Measurements from ENCODE around the gene UBQLN1. TPM values are rescaled to one million over a fixed set of nuclear protein-coding genes. Genes with fewer than 3 reads are reported as not detected.

UBQLN1 gene
- total RNA-seq, 4 donors from 2014 or later, result 100 to 123 (median 110) TPM

GRCh38 chr9:83649515-83649914 is 58.2 kb downstream of the UBQLN1 start:
- Histone ChIP-seq H3K4me1 (no peaks in the 10 kb centered on the region), H3K9me3 (no peaks in the 10 kb centered on the region), H3K36me3 (peaks cover 0 to 64% (median 0%) of the 10 kb centered on the region in 3 donors), H3K27me3 (no peaks in the 10 kb centered on the region), H3K27ac (no peak overlapping the region), H3K4me3 (no peak overlapping the region)
- WGBS, 2 donors, result 82 to 84% methylated on average over 4 of the region's 4 CpGs
- DNase-seq (ENCODE audit: low spot score in 2 of 2), result no peak
- TF ChIP-seq, protein P1, sequence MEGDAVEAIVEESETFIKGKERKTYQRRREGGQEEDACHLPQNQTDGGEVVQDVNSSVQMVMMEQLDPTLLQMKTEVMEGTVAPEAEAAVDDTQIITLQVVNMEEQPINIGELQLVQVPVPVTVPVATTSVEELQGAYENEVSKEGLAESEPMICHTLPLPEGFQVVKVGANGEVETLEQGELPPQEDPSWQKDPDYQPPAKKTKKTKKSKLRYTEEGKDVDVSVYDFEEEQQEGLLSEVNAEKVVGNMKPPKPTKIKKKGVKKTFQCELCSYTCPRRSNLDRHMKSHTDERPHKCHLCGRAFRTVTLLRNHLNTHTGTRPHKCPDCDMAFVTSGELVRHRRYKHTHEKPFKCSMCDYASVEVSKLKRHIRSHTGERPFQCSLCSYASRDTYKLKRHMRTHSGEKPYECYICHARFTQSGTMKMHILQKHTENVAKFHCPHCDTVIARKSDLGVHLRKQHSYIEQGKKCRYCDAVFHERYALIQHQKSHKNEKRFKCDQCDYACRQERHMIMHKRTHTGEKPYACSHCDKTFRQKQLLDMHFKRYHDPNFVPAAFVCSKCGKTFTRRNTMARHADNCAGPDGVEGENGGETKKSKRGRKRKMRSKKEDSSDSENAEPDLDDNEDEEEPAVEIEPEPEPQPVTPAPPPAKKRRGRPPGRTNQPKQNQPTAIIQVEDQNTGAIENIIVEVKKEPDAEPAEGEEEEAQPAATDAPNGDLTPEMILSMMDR (IDR thresholded peaks at IDR 0.05), result no peak
- TF ChIP-seq POLR2A (IDR thresholded peaks at IDR 0.05), result no peak
- TF ChIP-seq EP300 (IDR thresholded peaks at IDR 0.05), result no peak

DNA sequence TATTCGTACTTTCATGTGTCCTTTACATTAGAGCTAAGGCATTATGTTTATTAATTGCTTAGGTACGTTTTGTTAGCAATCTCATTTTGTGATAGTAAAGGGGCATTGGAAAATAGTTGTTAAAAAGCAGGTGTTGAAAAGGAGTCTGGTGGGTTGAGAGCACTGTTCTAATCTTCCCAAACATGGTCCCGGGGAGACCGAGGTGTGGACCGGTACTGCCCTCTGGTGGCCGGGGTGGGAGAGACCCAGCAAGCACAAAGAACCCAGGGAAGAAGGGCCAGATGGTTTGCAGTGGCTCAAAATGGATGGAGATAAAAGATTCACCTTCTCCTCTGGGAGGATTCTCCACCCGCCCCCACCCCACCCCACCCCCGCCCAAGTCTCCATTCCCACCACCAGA is 58.7 kb downstream of the UBQLN1 start:
- TF ChIP-seq, protein P1 (IDR thresholded peaks at IDR 0.05), result peak; percentile 55 to 76 (median 71)
- no peak for TF ChIP-seq EP300 (IDR thresholded peaks at IDR 0.05)
- 50 to 55% methylated on average over 8 of the region's 8 CpGs for WGBS, 2 donors
- no peak overlapping the region for H3K27ac ChIP-seq
- H3K9me3 ChIP-seq, result no peaks in the 10 kb centered on the region
- no peaks in the 10 kb centered on the region for H3K27me3 ChIP-seq
- no peaks in the 10 kb centered on the region for H3K4me1 ChIP-seq
- peak; percentile 46 to 63 for DNase-seq (ENCODE audit: low spot score in 2 of 2)
- H3K36me3 ChIP-seq, result peaks cover 0 to 60% (median 0%) of the 10 kb centered on the region in 3 donors
- H3K4me3 ChIP-seq, result no peak overlapping the region

DNA sequence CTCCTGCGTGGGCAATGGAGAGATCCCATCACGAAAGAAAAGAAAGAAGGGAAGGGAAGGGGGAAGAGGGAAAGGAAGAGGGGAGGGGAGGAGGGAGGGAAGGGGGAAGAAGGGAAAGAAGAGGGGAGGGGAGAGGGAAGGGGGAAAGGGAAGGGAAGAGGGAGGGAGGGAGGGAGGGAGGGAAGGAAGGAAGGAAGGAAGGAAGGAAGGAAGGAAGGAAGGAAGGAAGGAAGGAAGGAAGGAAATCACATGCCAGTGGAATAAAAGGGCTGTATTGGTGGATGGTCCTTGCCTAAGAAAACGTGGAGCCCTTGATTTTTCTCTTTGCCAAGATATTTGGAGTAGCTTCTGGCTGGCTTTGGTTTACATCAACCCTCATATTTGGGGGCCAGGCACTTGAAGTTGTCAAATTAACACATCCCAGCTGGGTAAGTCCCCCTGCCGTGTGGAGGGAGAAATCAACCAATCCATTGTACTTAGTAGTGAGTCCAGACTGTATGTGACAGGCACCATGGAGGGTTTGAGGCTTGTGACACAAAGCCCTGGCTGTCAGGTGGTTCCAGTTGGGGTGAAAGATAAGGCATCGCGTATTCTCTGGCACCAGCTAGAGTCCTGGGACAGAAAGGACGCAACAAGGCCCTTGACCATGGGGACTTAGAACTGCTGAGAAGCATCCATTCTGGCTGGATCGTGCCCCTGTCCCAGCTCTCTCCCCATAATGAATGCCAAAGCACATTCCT is 61.1 kb downstream of the UBQLN1 start:
- no peaks in the 10 kb centered on the region for H3K4me1 ChIP-seq
- peaks cover 0 to 47% (median 0%) of the 10 kb centered on the region in 3 donors for H3K36me3 ChIP-seq
- H3K27me3 ChIP-seq, result no peaks in the 10 kb centered on the region
- WGBS, 2 donors, result 72 to 83% methylated on average over 8 of the region's 8 CpGs
- no peaks in the 10 kb centered on the region for H3K9me3 ChIP-seq
- H3K4me3 ChIP-seq, result no peak overlapping the region
- no peak overlapping the region for H3K27ac ChIP-seq
- DNase-seq (ENCODE audit: low spot score in 2 of 2), result no peak
- no peak for TF ChIP-seq POLR2A (IDR thresholded peaks at IDR 0.05)

GRCh38 chr9:83642793-83643192 is 65.0 kb downstream of the UBQLN1 start:
- Histone ChIP-seq H3K9me3 (no peaks in the 10 kb centered on the region), H3K36me3 (peaks cover 0 to 39% (median 0%) of the 10 kb centered on the region in 3 donors), H3K27me3 (no peaks in the 10 kb centered on the region), H3K4me1 (no peaks in the 10 kb centered on the region), H3K4me3 (no peak overlapping the region), H3K27ac (no peak overlapping the region)
- TF ChIP-seq EP300 (IDR thresholded peaks at IDR 0.05) (no peak), POLR2A (IDR thresholded peaks at IDR 0.05) (no peak)
- TF ChIP-seq, protein P1 (IDR thresholded peaks at IDR 0.05), result no peak
- no peak for DNase-seq (ENCODE audit: low spot score in 2 of 2)
- WGBS, 2 donors, result 69 to 78% methylated on average over 4 of the region's 4 CpGs

GRCh38 chr9:83639266-83639665 is 68.5 kb downstream of the UBQLN1 start:
- TF ChIP-seq POLR2A (IDR thresholded peaks at IDR 0.05) (no peak), EP300 (IDR thresholded peaks at IDR 0.05) (no peak)
- TF ChIP-seq, protein P1 (IDR thresholded peaks at IDR 0.05), result no peak
- no peak overlapping the region for H3K4me3 ChIP-seq
- 31 to 32% methylated on average over 1 of the region's 1 CpG for WGBS, 2 donors
- peaks cover 0 to 22% (median 0%) of the 10 kb centered on the region in 3 donors for H3K36me3 ChIP-seq
- no peak overlapping the region for H3K27ac ChIP-seq
- H3K4me1 ChIP-seq, result no peaks in the 10 kb centered on the region
- DNase-seq (ENCODE audit: low spot score in 2 of 2), result no peak
- no peaks in the 10 kb centered on the region for H3K27me3 ChIP-seq
- no peaks in the 10 kb centered on the region for H3K9me3 ChIP-seq

Data from tibial nerve (tissue), 4 donors.